NCI-H2196 treated with DMSO at 0.1 percent for 48 hours (cell line): ENCODE results near the gene KRTAP6-3.

Experiments used
- DNase-seq: peaks from one replicate; lab custom pipeline; 2025; ENCODE audit not compliant: unreplicated experiment; lab: John Stamatoyannopoulos, UW

KRTAP6-3 gene, protein sequence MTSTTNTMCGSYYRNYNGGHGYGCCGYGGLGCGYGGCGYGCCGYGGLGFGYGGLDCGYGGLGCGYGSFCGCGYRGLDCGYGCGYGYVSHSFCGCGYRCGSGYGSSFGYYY

GRCh38 chr21:30592140-30592539, at the start of gene KRTAP6-3:
Gene KRTAP6-3 (plus strand): TSS chr21:30592440. CDS start chr21:30592446, 6 bp downstream.
- no peak for DNase-seq

- no peak for DNase-seq
Observed at GRCh38 chr21:30552782-30553181, 39.5 kb upstream of the KRTAP6-3 start.

GRCh38 chr21:30555095-30555494, 37.1 kb upstream of the KRTAP6-3 start:
- DNase-seq: no peak

DNA sequence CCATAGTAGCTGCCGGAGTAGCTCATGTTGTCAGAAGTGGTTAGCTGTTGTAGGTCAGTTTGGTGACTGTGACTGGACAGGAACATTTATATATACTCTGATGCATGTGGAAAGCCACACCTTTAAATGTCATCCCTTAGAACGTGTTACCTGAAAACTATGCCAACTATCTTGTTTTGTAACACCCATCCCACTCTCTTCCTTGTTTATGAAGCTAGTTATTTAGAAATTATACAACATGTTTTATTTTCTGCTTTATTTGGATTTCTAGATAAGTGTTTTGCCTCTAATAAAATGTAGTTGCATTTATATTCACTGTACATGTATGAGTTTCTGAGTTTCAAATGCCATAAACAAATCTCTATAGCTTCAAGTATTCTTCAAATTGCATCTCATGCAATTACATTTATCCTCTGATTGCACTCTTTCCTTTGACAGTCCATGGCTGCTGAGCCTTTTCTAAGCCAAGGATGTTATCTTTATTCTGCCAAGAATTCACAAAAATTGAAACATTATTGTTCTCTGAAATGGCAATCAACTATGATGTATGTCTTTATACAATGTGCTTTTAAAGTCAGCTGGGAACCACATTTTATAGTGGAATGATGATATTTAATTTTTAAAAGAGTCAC, 30.9 kb upstream of the KRTAP6-3 start, which contains the start of gene KRTAP19-7:
Gene KRTAP19-7, minus strand, starts transcription at position 51 of the 632 bp plus-strand sequence. Its CDS starts 25 bp downstream, at position 26.
- no peak for DNase-seq

DNA sequence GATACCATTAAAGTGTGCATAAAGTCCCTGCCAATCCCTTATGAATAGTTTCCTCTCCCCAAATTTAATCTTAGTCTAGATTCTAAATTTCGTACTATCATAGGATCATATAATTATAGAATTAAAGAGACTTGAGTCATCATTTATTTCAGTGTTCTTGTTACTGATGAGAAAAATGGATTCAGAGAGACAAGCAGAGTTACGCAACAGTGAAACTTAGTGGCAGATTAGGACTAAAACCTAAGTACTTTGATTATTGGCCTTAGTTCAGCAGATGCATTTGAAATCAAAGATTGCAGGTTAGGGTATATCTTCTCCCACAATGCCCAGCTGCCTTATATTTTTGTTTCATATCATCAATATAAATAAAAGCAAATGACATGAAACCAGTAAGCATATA, 30.3 kb upstream of the KRTAP6-3 start:
- DNase-seq: no peak

DNA sequence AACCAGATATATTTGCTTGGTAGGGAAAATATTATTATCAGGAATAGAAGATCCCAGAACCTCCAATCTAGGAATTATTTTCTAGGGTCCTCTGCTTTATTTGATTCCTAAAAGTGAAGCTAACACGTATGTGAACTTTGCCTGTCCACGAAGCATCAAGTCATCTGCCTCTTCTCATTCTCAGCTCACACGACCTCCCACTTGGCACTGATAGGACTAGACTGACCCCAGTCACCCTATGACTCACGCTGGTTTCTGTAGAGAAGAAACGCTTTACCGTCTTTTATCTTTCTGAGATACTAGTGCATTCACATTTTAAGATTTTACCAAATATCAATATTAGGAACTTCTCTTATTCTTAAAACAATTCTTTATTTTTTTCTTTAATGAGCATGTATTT, 29.2 kb upstream of the KRTAP6-3 start:
- DNase-seq: no peak

DNA sequence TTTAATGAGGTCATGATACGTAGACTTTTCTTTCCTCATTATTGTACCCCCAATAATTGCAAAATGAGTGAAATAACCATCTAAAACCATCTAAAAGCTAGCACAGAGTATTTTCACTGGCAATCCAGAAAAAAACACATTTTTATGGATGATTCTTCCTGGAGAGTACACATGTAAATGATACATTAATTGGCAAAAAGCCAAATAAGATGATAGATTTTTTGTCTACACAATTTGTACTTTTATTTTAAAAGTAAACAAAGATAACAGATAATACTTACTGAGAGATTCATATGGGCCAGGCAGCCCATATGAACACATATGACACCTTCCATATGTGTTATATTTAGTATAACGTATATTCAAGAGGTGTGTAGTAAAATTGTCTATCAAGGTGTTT, 28.6 kb upstream of the KRTAP6-3 start:
- DNase-seq: no peak

DNA sequence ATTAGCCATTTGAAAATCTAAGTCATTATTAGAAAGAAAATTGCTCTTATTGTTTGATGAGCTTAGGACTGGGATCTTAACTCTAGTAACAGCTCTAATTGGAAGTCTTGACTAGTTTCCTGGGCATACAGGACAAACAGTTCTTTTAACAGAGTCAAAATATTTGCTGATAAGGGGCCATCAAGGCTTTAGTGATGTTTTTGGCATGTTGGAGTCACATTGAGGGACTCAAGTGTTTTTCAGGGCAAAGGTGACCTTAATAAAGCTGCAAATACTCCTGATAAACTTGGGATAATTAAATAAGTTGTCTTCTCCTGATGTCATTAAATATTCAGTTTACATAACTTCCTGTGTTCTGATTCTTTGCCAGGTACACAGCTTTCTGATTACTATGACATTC, 24.6 kb upstream of the KRTAP6-3 start:
- DNase-seq: no peak

DNA sequence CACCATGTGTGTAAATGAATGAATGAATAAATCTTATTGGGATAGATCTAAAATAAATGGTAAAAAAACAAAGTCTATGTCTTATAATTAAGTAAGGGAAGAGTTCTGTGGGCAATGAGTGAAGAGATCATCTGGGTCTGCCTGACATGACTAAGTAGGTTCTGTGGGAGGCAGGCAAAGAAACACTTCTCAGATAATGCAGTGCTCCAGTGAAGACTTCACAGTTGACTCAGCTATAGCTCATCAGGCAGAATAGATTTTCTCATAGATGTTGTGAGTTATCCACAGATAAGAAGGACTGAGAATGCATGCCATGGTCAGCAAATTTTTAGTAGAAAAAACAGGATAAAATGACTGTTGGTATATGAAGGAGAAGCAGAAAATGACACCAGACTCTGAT, 14.5 kb upstream of the KRTAP6-3 start:
- no peak for DNase-seq

DNA sequence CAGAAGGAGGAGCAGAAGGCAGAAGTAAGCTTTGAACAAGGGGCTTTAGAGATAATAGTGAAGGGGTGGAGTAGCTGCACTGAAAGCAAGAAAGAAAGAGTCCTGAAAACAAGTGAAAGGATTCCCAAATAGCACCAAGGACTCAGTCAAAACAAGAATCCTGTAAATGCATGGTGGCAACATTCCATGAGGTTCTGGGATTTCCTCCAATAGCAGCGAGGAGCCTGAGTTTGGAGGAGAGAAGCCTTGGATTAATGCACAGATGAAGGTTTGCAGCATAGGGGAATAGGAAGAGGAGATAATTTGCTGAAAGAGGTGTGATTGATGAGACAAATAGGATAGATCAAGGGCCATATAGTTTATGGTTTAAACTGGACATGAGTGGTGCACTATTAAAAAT, 12.9 kb upstream of the KRTAP6-3 start:
- DNase-seq: no peak

DNA sequence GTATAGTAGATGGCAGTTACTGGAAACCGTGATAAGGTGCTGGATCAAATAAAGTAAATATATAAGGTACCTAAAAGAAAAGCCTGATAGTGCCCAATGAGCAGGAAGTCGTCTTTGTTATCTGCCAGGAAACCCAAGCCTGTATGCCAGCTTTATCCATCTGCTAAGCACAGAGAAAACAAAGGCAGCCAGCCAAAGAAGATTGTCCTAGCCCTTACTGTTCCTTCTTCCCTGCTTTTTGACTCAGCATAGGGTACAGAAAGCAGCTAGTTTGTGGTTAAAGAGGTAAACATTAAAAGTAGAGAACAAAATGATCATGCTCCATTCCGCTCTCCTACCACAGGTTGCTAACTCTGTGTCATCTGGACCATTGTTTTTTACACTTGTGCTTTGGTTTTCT, 12.1 kb upstream of the KRTAP6-3 start:
- DNase-seq: no peak

DNA sequence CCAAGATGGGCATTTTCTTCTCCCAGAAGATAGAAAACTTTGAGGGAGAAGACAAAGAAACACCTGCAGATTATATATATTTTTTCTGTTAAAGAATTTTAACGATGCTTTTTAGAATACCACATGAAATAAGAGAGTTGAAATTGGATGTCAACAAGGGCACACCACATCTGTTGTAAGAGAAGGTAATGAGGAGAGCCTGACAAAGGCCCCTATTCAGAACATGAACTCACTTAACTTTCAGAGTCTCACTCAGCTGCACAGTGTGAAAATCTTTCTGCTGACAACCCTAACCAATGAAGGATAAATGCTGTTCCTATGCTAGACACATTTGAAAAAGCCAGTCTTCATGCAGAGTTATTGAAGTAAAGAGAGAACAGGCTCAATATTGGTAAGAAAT, 9.4 kb upstream of the KRTAP6-3 start:
- DNase-seq: no peak

DNA sequence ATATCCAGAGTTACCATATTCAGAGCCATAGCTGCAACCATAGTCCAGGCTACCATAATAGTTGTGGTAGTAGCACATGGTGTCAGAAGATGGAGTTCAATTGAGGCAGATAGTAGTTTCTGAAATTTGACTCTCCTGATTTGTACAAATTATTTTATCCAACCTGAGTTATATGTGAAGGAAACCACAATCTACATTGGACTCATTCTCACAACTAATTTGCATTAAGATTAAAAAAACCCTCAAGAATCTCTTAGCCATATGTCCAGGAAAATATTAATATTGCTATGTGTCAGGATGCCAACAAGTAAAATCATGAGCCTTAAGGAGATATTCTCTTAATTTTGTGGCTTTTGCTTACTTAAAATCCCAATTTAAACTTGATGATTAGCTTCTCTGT, 1.9 kb upstream of the KRTAP6-3 start, which contains the start of gene KRTAP22-2:
Gene KRTAP22-2, minus strand, starts transcription at position 101 of the 400 bp plus-strand sequence.
- no peak for DNase-seq

DNA sequence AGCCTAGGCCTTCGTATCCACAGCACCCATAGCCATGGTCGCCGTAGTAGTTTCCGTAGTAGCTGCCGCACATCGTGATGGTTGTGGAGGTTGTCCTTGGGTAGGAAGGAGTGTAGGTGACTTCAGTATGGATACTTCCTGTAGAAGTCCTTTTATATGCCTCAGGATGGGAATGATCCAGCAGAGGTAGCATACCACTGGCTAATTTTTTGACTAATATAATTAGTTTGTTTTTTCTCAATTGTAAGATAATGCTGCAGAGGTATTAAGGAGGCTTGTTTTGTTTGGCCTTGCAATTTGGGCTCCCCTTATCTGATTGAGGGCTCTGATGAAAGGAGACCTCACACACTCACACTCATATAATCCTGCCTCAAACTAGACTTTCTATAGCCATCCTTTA, 6.6 kb downstream of the KRTAP6-3 start, which contains the start of gene KRTAP6-2:
Gene KRTAP6-2, minus strand, starts transcription at position 101 of the 400 bp plus-strand sequence. Its CDS starts 28 bp downstream, at position 73.
- no peak for DNase-seq

DNA sequence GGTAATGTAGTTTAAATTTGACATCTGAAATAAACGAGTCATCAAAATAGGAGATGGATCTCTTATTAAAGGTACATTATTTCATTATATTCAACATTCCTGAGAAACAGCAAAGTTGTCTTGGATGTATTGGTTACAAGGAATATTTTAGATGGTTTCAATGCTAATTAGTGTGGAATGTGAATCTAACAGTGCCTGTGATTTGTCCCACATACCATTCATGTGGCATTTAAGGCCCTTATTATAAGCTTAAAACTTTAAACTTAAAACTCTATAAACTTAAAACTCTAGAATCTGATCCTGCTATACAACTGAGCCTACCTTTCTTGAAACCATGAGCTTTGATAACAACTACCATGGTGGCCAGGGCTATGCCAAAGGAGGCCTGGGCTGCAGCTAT, 8.5 kb downstream of the KRTAP6-3 start, which contains the start of gene KRTAP22-1:
Gene KRTAP22-1, plus strand, starts transcription at position 301 of the 400 bp plus-strand sequence.
- no peak for DNase-seq

GRCh38 chr21:30605968-30606367, 13.7 kb downstream of the KRTAP6-3 start:
- DNase-seq: no peak

GRCh38 chr21:30612132-30612531, 19.9 kb downstream of the KRTAP6-3 start:
- DNase-seq: no peak

- DNase-seq: no peak
Observed at GRCh38 chr21:30613836-30614235, 21.6 kb downstream of the KRTAP6-3 start, which contains the start of gene KRTAP6-1. Gene KRTAP6-1 (minus strand): TSS chr21:30613930. CDS start chr21:30613904, 26 bp downstream.

GRCh38 chr21:30615199-30615598, 23.0 kb downstream of the KRTAP6-3 start:
- DNase-seq: no peak

GRCh38 chr21:30616125-30616524, 23.9 kb downstream of the KRTAP6-3 start, which contains the start of gene KRTAP20-1:
Gene KRTAP20-1 (plus strand): TSS chr21:30616425. CDS start chr21:30616455, 30 bp downstream.
- no peak for DNase-seq

- DNase-seq: no peak
Observed at GRCh38 chr21:30620080-30620479, 27.8 kb downstream of the KRTAP6-3 start.

- DNase-seq: no peak
Observed at GRCh38 chr21:30620522-30620921, 28.3 kb downstream of the KRTAP6-3 start, which contains the start of gene KRTAP20-4. Gene KRTAP20-4 (plus strand): TSS chr21:30620627.
